HepG2 (cell line): ENCODE data around the gene VWCE. TPM values are rescaled to one million over a fixed set of nuclear protein-coding genes. Genes with fewer than 3 reads are reported as not detected.

ENCODE experiments used
- FOXK2 ChIP-seq: fragments of 450-650 bp; IDR thresholded peaks from 2 replicates; pipeline ENCODE4 v1.6.1; 2016
- HCFC1 ChIP-seq: fragments of 150-350 bp; IDR thresholded peaks from 2 replicates; pipeline ENCODE4 v1.6.1; 2014; ENCODE audit warnings: low read depth, low read length
- HES4 ChIP-seq: sonication (generic); formaldehyde crosslinking; IDR thresholded peaks from 2 replicates; pipeline ENCODE4 v1.9.0; 2021; ENCODE audit warnings: mild to moderate bottlenecking, missing genetic modification reagents, borderline replicate concordance
- KLF16 ChIP-seq, 2 experiments: sonication (generic) in 1 of 2; formaldehyde crosslinking in 1 of 2; IDR thresholded peaks; 2 replicates each; pipeline versions ENCODE4 v1.6.1 to v1.8.0; 2016 to 2023; ENCODE audit warnings: missing genetic modification reagents in 2 of 2, missing compliant biosample characterization in 1 of 2
- MLLT10 ChIP-seq: sonication (generic); formaldehyde crosslinking; IDR thresholded peaks from 2 replicates; pipeline ENCODE4 v1.4.0; 2020; ENCODE audit warnings: missing genetic modification reagents
- NCOA2 ChIP-seq: sonication (generic); formaldehyde crosslinking; IDR thresholded peaks from 2 replicates; pipeline ENCODE4 v1.8.0; 2022; ENCODE audit warnings: inconsistent platforms
- RCOR2 ChIP-seq: IDR thresholded peaks from 2 replicates; pipeline ENCODE4 v1.6.1; 2016; ENCODE audit warnings: missing biosample characterization, missing genetic modification reagents
- SOX13 ChIP-seq, 3 experiments: fragments of 450-650 bp in 1 of 3; sonication (generic) in 1 of 3; formaldehyde crosslinking in 1 of 3; IDR thresholded peaks in 2 of 3; conservative IDR thresholded peaks in 1 of 3; 2 replicates each; pipeline versions ENCODE4 v1.5.0 to v1.6.1; 2016 to 2020; ENCODE audit warnings: antibody characterized with exemption in 1 of 3, mild to moderate bottlenecking in 1 of 3, missing compliant biosample characterization in 1 of 3, missing genetic modification reagents in 1 of 3, moderate library complexity in 1 of 3
- ZC3H13 ChIP-seq: sonication (generic); formaldehyde crosslinking; IDR thresholded peaks from 2 replicates; pipeline ENCODE4 v1.8.1; 2023; ENCODE audit warnings: mild to moderate bottlenecking, missing genetic modification reagents, moderate library complexity
- ZNF20 ChIP-seq: sonication (generic); formaldehyde crosslinking; IDR thresholded peaks from 2 replicates; pipeline ENCODE4 v1.4.0; 2020; ENCODE audit warnings: mild to moderate bottlenecking, moderate library complexity, missing genetic modification reagents
- ZNF230 ChIP-seq: sonication (generic); formaldehyde crosslinking; IDR thresholded peaks from 2 replicates; pipeline ENCODE4 v1.4.0; 2020; ENCODE audit warnings: mild to moderate bottlenecking, missing genetic modification reagents
- ZNF282 ChIP-seq: fragments of 450-650 bp; IDR thresholded peaks from 2 replicates; pipeline ENCODE4 v1.6.1; 2018; ENCODE audit not compliant: partially characterized antibody
- ZNF720 ChIP-seq: sonication (generic); formaldehyde crosslinking; IDR thresholded peaks from 2 replicates; pipeline ENCODE4 v1.4.0; 2020; ENCODE audit warnings: missing genetic modification reagents
- ZNF775 ChIP-seq: sonication (generic); formaldehyde crosslinking; IDR thresholded peaks from 2 replicates; pipeline ENCODE4 v1.4.0; 2020; ENCODE audit warnings: missing genetic modification reagents, mild to moderate bottlenecking, moderate library complexity, borderline replicate concordance
- ZNF790 ChIP-seq: sonication (generic); formaldehyde crosslinking; IDR thresholded peaks from 2 replicates; pipeline ENCODE4 v1.8.0; 2022; ENCODE audit warnings: missing genetic modification reagents, mild to moderate bottlenecking, borderline replicate concordance
- ZNF891 ChIP-seq: sonication (generic); formaldehyde crosslinking; IDR thresholded peaks from 2 replicates; pipeline ENCODE4 v1.5.0; 2020; ENCODE audit warnings: mild to moderate bottlenecking, missing genetic modification reagents
- polyA plus RNA-seq, 8 experiments: library from polyadenylated mRNA; depleted of rRNA in 3 of 8; stranded (reverse) in 7 of 8; unstranded in 1 of 8; fragments of >200 nt; fragmentation: Illumina TruSeq in 4 of 8; extraction: Trizol in 4 of 8; gene quantifications; 2 replicates each; pipeline versions ENCODE4 v1.2.1 to v1.2.3, GENCODE V29; 2011 to 2016; ENCODE audit warnings: low read depth in 4 of 8, missing spikeins in 1 of 8, mixed read lengths in 1 of 8; ENCODE audit not compliant: insufficient read depth in 1 of 8
- total RNA-seq, 5 experiments: library from RNA; depleted of rRNA; stranded (reverse); fragments of >200 nt; fragmentation: Illumina TruSeq; extraction: Trizol; gene quantifications; 2 replicates each; pipeline ENCODE4 v1.2.3, GENCODE V29; 2016; ENCODE audit warnings: low read depth in 1 of 5
- TF ChIP-seq, protein P1 (sequence below): IDR thresholded peaks from 2 replicates; pipeline ENCODE4 v1.6.1; 2012; ENCODE audit warnings: low read depth, low read length, improper control_type of control experiment
- TF ChIP-seq, protein P2 (sequence below): sonication (generic); formaldehyde crosslinking; IDR thresholded peaks from 2 replicates; pipeline ENCODE4 v1.4.0; 2020; ENCODE audit warnings: missing genetic modification reagents
- TF ChIP-seq, protein P3 (sequence below): sonication (generic); formaldehyde crosslinking; IDR thresholded peaks from 2 replicates; pipeline ENCODE4 v1.5.0; 2020; ENCODE audit warnings: mild to moderate bottlenecking, missing genetic modification reagents, borderline replicate concordance
- TF ChIP-seq, protein P4 (sequence below): sonication (generic); formaldehyde crosslinking; IDR thresholded peaks from 2 replicates; pipeline ENCODE4 v1.4.0; 2020; ENCODE audit warnings: mild to moderate bottlenecking, low read depth, missing genetic modification reagents

VWCE gene
- total and polyA plus RNA-seq, 2 of the 13 experiments (the other 11 are each of a cell fraction or from before 2014, with no cell fraction given), result 27.6 to 58.3 TPM

DNA sequence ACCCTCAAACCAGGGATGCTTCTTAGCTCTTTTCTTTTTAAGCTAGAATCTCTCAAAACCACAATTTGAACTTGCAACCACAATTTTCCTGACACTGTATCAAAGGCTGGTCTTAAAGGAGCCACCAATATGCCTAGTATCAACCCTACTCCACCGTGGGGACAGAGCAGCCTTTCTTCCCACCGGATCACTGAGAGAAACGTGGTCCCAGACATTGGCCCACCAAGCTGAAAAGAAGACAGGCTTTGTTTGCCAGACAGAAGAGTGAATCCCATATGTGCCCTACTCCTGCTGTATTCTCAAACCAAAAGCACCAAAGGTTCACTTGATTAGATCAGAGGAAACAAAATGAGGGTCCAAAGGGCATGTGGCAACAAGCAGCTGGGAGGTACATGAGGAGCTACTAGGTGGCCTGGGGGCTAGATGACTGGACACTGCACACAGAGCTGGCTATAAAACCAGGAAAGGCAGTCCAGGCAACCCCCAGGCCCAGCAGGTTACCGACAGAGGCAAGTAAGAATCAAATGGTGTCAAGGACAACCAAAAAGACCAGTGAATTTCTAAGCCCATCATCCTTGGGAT lies 3.6 kb upstream of the VWCE start (continued):
- TF ChIP-seq, protein P1, sequence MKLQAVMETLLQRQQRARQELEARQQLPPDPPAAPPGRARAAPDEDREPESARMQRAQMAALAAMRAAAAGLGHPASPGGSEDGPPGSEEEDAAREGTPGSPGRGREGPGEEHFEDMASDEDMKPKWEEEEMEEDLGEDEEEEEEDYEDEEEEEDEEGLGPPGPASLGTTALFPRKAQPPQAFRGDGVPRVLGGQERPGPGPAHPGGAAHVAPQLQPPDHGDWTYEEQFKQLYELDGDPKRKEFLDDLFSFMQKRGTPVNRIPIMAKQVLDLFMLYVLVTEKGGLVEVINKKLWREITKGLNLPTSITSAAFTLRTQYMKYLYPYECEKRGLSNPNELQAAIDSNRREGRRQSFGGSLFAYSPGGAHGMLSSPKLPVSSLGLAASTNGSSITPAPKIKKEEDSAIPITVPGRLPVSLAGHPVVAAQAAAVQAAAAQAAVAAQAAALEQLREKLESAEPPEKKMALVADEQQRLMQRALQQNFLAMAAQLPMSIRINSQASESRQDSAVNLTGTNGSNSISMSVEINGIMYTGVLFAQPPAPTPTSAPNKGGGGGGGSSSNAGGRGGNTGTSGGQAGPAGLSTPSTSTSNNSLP, result peak; percentile 70; the same call in 1 of the 2 replicates
- no peak for TF ChIP-seq ZC3H13 (CRISPR knock-in tag)
- TF ChIP-seq ZNF720 (CRISPR knock-in tag), result no peak
- no peak for TF ChIP-seq ZNF230
- TF ChIP-seq FOXK2, result peak; percentile 79; the same call in 1 of the 2 replicates
- TF ChIP-seq ZNF20 (CRISPR knock-in tag), result no peak
- TF ChIP-seq SOX13 (IDR thresholded peaks at IDR 0.05), result no peak
- peak in 1 of 2 experiments; percentile 74; a peak in 2 of 4 replicates for TF ChIP-seq SOX13 (CRISPR knock-in tag; conservative IDR thresholded peaks at IDR 0.05 in 1 of 2, IDR thresholded peaks at IDR 0.05 in 1 of 2)
- peak; percentile 65; the same call in 1 of the 2 replicates for TF ChIP-seq NCOA2 (CRISPR knock-in tag)
- no peak; a peak in 1 of 4 replicates for TF ChIP-seq KLF16 (CRISPR knock-in tag; IDR thresholded peaks at IDR 0.05)
- TF ChIP-seq MLLT10 (CRISPR knock-in tag), result no peak
- TF ChIP-seq ZNF790, result no peak
- TF ChIP-seq, protein P2, sequence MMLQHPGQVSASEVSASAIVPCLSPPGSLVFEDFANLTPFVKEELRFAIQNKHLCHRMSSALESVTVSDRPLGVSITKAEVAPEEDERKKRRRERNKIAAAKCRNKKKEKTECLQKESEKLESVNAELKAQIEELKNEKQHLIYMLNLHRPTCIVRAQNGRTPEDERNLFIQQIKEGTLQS (CRISPR knock-in tag), result no peak
- no peak for TF ChIP-seq HCFC1
- TF ChIP-seq, protein P3, sequence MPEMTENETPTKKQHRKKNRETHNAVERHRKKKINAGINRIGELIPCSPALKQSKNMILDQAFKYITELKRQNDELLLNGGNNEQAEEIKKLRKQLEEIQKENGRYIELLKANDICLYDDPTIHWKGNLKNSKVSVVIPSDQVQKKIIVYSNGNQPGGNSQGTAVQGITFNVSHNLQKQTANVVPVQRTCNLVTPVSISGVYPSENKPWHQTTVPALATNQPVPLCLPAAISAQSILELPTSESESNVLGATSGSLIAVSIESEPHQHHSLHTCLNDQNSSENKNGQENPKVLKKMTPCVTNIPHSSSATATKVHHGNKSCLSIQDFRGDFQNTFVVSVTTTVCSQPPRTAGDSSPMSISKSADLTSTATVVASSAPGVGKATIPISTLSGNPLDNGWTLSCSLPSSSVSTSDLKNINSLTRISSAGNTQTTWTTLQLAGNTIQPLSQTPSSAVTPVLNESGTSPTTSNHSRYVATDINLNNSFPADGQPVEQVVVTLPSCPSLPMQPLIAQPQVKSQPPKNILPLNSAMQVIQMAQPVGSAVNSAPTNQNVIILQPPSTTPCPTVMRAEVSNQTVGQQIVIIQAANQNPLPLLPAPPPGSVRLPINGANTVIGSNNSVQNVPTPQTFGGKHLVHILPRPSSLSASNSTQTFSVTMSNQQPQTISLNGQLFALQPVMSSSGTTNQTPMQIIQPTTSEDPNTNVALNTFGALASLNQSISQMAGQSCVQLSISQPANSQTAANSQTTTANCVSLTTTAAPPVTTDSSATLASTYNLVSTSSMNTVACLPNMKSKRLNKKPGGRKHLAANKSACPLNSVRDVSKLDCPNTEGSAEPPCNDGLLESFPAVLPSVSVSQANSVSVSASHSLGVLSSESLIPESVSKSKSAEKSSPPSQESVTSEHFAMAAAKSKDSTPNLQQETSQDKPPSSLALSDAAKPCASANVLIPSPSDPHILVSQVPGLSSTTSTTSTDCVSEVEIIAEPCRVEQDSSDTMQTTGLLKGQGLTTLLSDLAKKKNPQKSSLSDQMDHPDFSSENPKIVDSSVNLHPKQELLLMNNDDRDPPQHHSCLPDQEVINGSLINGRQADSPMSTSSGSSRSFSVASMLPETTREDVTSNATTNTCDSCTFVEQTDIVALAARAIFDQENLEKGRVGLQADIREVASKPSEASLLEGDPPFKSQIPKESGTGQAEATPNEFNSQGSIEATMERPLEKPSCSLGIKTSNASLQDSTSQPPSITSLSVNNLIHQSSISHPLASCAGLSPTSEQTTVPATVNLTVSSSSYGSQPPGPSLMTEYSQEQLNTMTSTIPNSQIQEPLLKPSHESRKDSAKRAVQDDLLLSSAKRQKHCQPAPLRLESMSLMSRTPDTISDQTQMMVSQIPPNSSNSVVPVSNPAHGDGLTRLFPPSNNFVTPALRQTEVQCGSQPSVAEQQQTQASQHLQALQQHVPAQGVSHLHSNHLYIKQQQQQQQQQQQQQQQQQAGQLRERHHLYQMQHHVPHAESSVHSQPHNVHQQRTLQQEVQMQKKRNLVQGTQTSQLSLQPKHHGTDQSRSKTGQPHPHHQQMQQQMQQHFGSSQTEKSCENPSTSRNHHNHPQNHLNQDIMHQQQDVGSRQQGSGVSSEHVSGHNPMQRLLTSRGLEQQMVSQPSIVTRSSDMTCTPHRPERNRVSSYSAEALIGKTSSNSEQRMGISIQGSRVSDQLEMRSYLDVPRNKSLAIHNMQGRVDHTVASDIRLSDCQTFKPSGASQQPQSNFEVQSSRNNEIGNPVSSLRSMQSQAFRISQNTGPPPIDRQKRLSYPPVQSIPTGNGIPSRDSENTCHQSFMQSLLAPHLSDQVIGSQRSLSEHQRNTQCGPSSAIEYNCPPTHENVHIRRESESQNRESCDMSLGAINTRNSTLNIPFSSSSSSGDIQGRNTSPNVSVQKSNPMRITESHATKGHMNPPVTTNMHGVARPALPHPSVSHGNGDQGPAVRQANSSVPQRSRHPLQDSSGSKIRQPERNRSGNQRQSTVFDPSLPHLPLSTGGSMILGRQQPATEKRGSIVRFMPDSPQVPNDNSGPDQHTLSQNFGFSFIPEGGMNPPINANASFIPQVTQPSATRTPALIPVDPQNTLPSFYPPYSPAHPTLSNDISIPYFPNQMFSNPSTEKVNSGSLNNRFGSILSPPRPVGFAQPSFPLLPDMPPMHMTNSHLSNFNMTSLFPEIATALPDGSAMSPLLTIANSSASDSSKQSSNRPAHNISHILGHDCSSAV (CRISPR knock-in tag), result no peak
- TF ChIP-seq ZNF282, result no peak
- peak; percentile 100 for TF ChIP-seq ZNF891
- no peak for TF ChIP-seq HES4 (CRISPR knock-in tag)
- TF ChIP-seq ZNF775 (CRISPR knock-in tag), result no peak
- TF ChIP-seq, protein P4, sequence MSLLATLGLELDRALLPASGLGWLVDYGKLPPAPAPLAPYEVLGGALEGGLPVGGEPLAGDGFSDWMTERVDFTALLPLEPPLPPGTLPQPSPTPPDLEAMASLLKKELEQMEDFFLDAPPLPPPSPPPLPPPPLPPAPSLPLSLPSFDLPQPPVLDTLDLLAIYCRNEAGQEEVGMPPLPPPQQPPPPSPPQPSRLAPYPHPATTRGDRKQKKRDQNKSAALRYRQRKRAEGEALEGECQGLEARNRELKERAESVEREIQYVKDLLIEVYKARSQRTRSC (CRISPR knock-in tag), result no peak
- peak; percentile 52; the same call in 1 of the 2 replicates for TF ChIP-seq RCOR2
